ENCODE data around the gene ZNF607. TPM values are rescaled to one million over a fixed set of nuclear protein-coding genes. Genes with fewer than 3 reads are reported as not detected.

ZNF607 gene
- total RNA-seq, 1 donor from 2014 or later: 10.4 TPM

GRCh38 chr19:37654118-37654517 lies 65.4 kb downstream of the ZNF607 start:
- DNase-seq (ENCODE audit: low spot score): no peak

Other genes with a start within 250 kb of the ZNF607 start
- gene ZNF793, start 212.8 kb downstream of the ZNF607 start, total RNA-seq (ENCODE audit: insufficient read depth, low replicate concordance): 10.4 TPM
- 15.6 TPM for gene ZNF571, start 125.0 kb downstream of the ZNF607 start, total RNA-seq (ENCODE audit: insufficient read depth, low replicate concordance)
- 3.4 TPM for gene ZNF540, start 124.9 kb downstream of the ZNF607 start, total RNA-seq (ENCODE audit: insufficient read depth, low replicate concordance)
- gene ZFP30, start 64.3 kb downstream of the ZNF607 start, total RNA-seq (ENCODE audit: insufficient read depth, low replicate concordance): 35.4 TPM
- gene ZNF573, start 59.8 kb upstream of the ZNF607 start, total RNA-seq (ENCODE audit: insufficient read depth, low replicate concordance): 8.7 TPM
- gene WDR87, start 186.8 kb upstream of the ZNF607 start, total RNA-seq (ENCODE audit: insufficient read depth, low replicate concordance): 1.7 TPM
- 13.7 TPM for gene SIPA1L3, start 187.4 kb upstream of the ZNF607 start, total RNA-seq (ENCODE audit: insufficient read depth, low replicate concordance)

All from umbilical cord (tissue), 2 donors.